PC-3 (cell line): ENCODE data around the gene MIA. TPM values are rescaled to one million over a fixed set of nuclear protein-coding genes. Genes with fewer than 3 reads are reported as not detected.

ENCODE experiments used
- ATAC-seq: fragments of 200-7000 bp; cut with Tn5 transposase; 2 replicates; pipeline ENCODE4 v1.9.1; 2020; ENCODE audit warnings: mild to moderate bottlenecking, moderate library complexity
- BruUV-seq: library from RNA; stranded (reverse); fragments of 400-500 nt; replicated peaks from 2 replicates; lab custom pipeline; 2021; lab: Mats Ljungman, UMichigan
- CTCF ChIA-PET: fragments of 300-600 bp; sonication (Branson Sonifier 250); formaldehyde crosslinking; loops from one replicate; lab custom pipeline; 2022; ENCODE audit warnings: antibody characterized with exemption; lab: Charles Lee
- POLR2A ChIA-PET: fragments of 300-600 bp; sonication (Branson Sonifier 250); formaldehyde crosslinking; loops from one replicate; lab custom pipeline; 2022; ENCODE audit warnings: antibody characterized with exemption; ENCODE audit not compliant: unreplicated experiment; lab: Charles Lee
- DNase-seq: peaks from one replicate; pipeline ENCODE4 v3.0.0-alpha.2; 2015
- H2AFZ ChIP-seq: fragments of 300-600 bp; sonication (generic); 2 replicates; pipeline ENCODE4 v1.6.0; 2016; ENCODE audit warnings: antibody characterized with exemption, low read length
- H3F3A ChIP-seq: fragments of 300-600 bp; sonication (generic); one replicate; pipeline ENCODE4 v1.6.0; 2017; ENCODE audit warnings: antibody characterized with exemption, low read length, control low read depth, mild to moderate bottlenecking; ENCODE audit not compliant: unreplicated experiment
- H3K27ac ChIP-seq: fragments of 300-600 bp; sonication (generic); 2 replicates; pipeline ENCODE4 v1.5.1; 2016; ENCODE audit warnings: mild to moderate bottlenecking, low read length
- H3K27me3 ChIP-seq: fragments of 300-600 bp; sonication (generic); 2 replicates; pipeline ENCODE4 v1.6.1; 2016; ENCODE audit warnings: low read length, mixed read lengths
- H3K36me3 ChIP-seq: fragments of 300-600 bp; sonication (generic); 2 replicates; pipeline ENCODE4 v1.6.1; 2016; ENCODE audit warnings: low read depth, mixed run types, low read length, mixed read lengths
- H3K4me1 ChIP-seq: fragments of 300-600 bp; sonication (generic); 2 replicates; pipeline ENCODE4 v1.5.1; 2016; ENCODE audit warnings: low read length; ENCODE audit not compliant: insufficient read depth
- H3K4me2 ChIP-seq: fragments of 300-600 bp; sonication (generic); 2 replicates; pipeline ENCODE4 v1.6.0; 2016; ENCODE audit warnings: low read length
- H3K4me3 ChIP-seq: fragments of 300-600 bp; sonication (generic); 2 replicates; pipeline ENCODE4 v1.5.1; 2016; ENCODE audit warnings: mild to moderate bottlenecking, low read length, mixed read lengths
- H3K79me2 ChIP-seq: fragments of 300-600 bp; sonication (generic); 2 replicates; pipeline ENCODE4 v1.6.1; 2017; ENCODE audit warnings: low read length, mixed read lengths
- H3K9ac ChIP-seq: fragments of 300-600 bp; sonication (generic); 2 replicates; pipeline ENCODE4 v1.6.0; 2016; ENCODE audit warnings: mild to moderate bottlenecking, low read length
- H3K9me2 ChIP-seq: fragments of 300-600 bp; sonication (generic); replicated peaks from 2 replicates; pipeline ENCODE4 v1.6.1; 2016; ENCODE audit warnings: mixed run types, low read length, mixed read lengths
- H3K9me3 ChIP-seq: fragments of 300-600 bp; sonication (generic); 2 replicates; pipeline ENCODE4 v1.6.1; 2016; ENCODE audit warnings: low read length, mixed read lengths
- H4K20me1 ChIP-seq: fragments of 300-600 bp; sonication (generic); 2 replicates; pipeline ENCODE4 v1.6.1; 2016; ENCODE audit warnings: low read length, mixed read lengths
- CTCF ChIP-seq: fragments of 300-600 bp; sonication (generic); conservative IDR thresholded peaks from 2 replicates; pipeline ENCODE4 v1.5.1; 2017; ENCODE audit warnings: antibody characterized with exemption, low read depth, mild to moderate bottlenecking, low read length
- EZH2 ChIP-seq: fragments of 300-600 bp; sonication (generic); IDR thresholded peaks from one replicate; pipeline ENCODE4 v1.6.1; 2017; ENCODE audit warnings: antibody characterized with exemption, mild to moderate bottlenecking, low read length; ENCODE audit not compliant: unreplicated experiment
- EZH2phosphoT487 ChIP-seq: fragments of 300-600 bp; sonication (generic); IDR thresholded peaks from 2 replicates; pipeline ENCODE4 v1.6.1; 2018; ENCODE audit warnings: mild to moderate bottlenecking, antibody characterized with exemption, low read length, borderline replicate concordance
- intact Hi-C: fragments of 100-400 bp; cut with micrococcal nuclease; formaldehyde crosslinking; loops from 2 replicates; pipeline ENCODE4 v1.9.0; 2023
- total RNA-seq: library from RNA; depleted of rRNA; stranded (reverse); fragments of >200 nt; gene quantifications from 2 replicates; pipeline ENCODE4 v1.2.3, GENCODE V29; 2014

MIA gene
- total RNA-seq, 1 experiment from 2014 or later = not detected

- H4K20me1 ChIP-seq = no peaks in the 10 kb centered on the region
- no peaks in the 10 kb centered on the region for H3K9me3 ChIP-seq
- no peak overlapping the region for H3K4me2 ChIP-seq
- no peak overlapping the region for H3K9ac ChIP-seq
- H3K27me3 ChIP-seq = no peaks in the 10 kb centered on the region
- no peak for TF ChIP-seq CTCF
- TF ChIP-seq EZH2phosphoT487 = no peak
- TF ChIP-seq EZH2 = no peak
- CTCF ChIA-PET = no interaction called here
- no peaks in the 10 kb centered on the region for H3K4me1 ChIP-seq
- H3K4me3 ChIP-seq = no peak overlapping the region
- POLR2A ChIA-PET = no interaction called here
- no peaks in the 10 kb centered on the region for H3F3A ChIP-seq
- no TSS peak for BruUV-seq
- no peak for ATAC-seq
- H2AFZ ChIP-seq = no peak overlapping the region
- H3K27ac ChIP-seq = no peak overlapping the region
- no peak for DNase-seq
- H3K9me2 ChIP-seq = no peaks in the 10 kb centered on the region
- H3K79me2 ChIP-seq = no peaks in the 10 kb centered on the region
- intact Hi-C loops = no loop called here
- H3K36me3 ChIP-seq = peaks cover 9% of the 10 kb centered on the region
These were observed 35.2 kb upstream of the MIA start for GRCh38 chr19:40739871-40740703.

GRCh38 chr19:40740747-40741146 lies 34.6 kb upstream of the MIA start:
- no TSS peak for BruUV-seq
- Histone ChIP-seq H3K79me2 (no peaks in the 10 kb centered on the region), H2AFZ (no peak overlapping the region), H3K9ac (no peak overlapping the region), H3K9me2 (no peaks in the 10 kb centered on the region), H3K27ac (no peak overlapping the region), H3K4me3 (no peak overlapping the region), H3K36me3 (peaks cover 7% of the 10 kb centered on the region; the same call in 1 of the 2 replicates), H3K4me2 (no peak overlapping the region), H3K4me1 (no peaks in the 10 kb centered on the region), H3K27me3 (no peaks in the 10 kb centered on the region), H3K9me3 (no peaks in the 10 kb centered on the region), H4K20me1 (no peaks in the 10 kb centered on the region), H3F3A (no peaks in the 10 kb centered on the region)
- POLR2A ChIA-PET = no interaction called here
- intact Hi-C loops = no loop called here
- CTCF ChIA-PET = no interaction called here
- DNase-seq = no peak
- TF ChIP-seq EZH2phosphoT487 (no peak), CTCF (no peak), EZH2 (no peak)
- no peak for ATAC-seq
